NOMO-1 treated with dmso at 0.1 percent for 144 hours (cell line): ENCODE data around the gene CTNNA1.
"Not testable (repeated sequence)": the region's sequence is repeated elsewhere in the genome, so short reads cannot be mapped to it uniquely, and the experiment has no call there.

ENCODE experiments used
- DNase-seq: peaks from one replicate; lab custom pipeline; 2025; ENCODE audit not compliant: unreplicated experiment; lab: John Stamatoyannopoulos, UW

CTNNA1 gene

GRCh38 chr5:138807182-138807581 lies 54.0 kb downstream of the CTNNA1 start:
- no peak for DNase-seq

DNA sequence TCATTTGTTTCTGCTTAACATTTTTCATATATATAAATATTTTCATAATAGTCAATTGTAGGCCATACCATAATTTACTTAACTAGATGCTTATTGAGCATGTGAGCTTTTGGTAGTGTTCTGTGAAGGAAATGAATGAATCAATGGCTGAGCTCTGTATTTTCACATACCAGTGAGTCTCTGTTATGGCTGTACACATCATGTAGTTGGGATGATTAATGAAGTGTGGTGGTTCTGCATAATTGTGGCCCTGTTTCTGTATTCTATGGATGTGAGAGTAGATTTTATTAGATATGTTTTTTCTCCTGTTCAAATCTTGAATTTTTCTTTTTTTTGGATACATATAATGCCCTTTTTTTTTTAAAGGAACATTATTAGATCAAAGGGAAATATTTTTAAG lies 56.2 kb downstream of the CTNNA1 start:
- DNase-seq = no peak

- DNase-seq = not testable (repeated sequence)
Observed at GRCh38 chr5:138810861-138811260, 57.6 kb downstream of the CTNNA1 start.

DNA sequence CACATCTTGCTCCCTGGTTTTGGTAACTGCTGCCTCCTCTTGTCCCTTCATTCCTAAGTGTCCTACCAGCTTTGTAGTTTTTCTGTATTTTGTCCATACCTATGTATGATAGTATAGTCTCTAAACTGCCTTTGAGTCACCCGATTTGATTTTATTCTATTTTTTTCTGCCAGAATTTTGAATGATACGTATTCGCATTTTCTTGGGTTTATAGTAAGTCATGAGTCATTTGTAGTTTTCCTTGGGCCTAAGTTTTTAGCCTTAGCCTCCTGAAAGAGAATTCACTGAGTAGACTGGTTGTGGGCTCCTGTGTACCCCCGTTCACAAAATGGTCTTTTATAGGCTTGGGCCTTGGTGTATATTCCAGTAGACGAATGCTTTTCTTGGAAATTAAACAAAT lies 62.3 kb downstream of the CTNNA1 start:
- DNase-seq = no peak

DNA sequence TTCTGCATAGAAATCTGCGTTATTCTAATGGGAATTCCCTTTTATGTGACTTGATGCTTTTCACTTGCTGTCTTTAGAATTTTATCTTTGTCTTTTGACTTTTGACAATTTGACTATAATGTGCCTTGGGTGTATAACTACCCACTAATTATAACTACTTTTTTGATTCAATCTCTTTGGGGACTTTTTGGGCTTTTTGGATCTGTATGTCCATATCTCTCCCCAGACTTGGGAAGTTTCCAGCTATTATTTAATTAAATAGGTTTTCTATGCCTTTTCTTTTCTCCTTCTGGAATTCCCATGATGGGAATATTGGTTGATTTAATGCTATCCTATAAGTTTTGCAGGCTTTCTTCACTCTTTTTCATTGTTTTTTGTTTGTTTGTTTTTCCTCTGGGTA lies 64.0 kb downstream of the CTNNA1 start:
- no peak for DNase-seq

- DNase-seq = no peak
Observed at GRCh38 chr5:138819081-138819480, 65.9 kb downstream of the CTNNA1 start.

GRCh38 chr5:138820695-138821094 lies 67.5 kb downstream of the CTNNA1 start:
- no peak for DNase-seq

- DNase-seq = no peak
Observed at GRCh38 chr5:138824516-138824915, 71.3 kb downstream of the CTNNA1 start.

DNA sequence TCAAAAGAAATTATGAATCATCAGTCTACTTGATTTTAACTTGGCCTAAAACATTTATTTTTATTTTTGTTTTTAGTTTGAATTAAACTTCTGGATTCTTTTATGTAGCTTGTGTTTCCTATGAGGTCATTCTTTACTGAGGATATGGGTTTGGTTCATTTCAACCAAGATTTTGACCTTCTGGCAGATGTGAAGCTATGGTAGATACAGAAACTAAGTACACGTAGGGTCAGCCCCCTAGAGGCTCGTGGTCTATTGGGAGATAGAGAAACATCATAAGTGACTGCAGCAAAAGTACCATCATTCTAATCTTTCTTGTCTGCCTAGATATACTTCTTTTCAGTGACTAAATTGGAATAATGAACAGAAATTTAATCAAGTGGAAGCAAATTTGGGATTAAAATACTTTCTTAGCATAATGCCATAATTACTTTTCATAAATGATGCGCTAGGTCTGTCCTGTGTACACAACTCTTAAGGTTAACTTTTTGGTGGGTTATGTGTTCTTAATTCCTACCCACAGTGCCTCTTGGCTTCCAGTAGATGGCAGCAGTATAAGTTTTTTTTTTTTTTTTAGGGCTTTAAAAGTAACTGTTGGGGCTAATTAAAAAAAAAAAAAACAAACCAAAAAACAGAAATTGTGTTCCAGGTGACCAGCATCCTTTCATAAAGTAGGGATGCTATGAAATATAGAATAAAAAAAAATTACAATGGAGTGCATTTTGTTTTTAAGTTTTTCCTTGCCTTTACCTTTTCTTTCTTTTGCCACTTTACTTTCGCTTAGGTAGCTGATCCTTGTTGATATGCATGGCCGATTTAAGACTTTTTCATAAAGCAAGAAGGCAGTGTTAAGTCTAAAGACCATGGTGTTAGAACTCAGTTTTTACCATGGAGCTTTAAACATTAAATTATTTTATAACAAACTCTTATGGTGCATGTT lies 72.0 kb downstream of the CTNNA1 start:
- DNase-seq = no peak

- no peak for DNase-seq
Observed at GRCh38 chr5:138828556-138828955, 75.3 kb downstream of the CTNNA1 start.

GRCh38 chr5:138829341-138829740 lies 76.1 kb downstream of the CTNNA1 start:
- no peak for DNase-seq

DNA sequence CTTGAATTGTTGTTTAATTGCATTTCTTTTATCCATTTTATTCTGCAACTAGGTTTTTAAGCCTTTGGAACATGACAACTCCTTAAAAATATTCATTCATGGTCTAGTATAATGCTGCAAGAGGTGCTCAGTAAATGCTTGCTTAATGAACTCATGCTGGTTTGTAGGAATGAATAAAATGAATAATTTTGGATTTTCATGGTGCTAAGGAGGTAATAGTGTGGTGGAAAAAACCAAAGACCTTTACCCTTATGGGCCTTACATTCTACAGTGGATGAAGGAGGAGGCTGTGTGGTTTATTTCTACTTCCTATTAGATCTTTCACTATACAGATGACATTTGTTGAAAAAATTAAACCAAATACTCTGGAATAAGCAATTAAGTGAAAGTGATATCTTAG lies 78.5 kb downstream of the CTNNA1 start:
- DNase-seq = no peak

DNA sequence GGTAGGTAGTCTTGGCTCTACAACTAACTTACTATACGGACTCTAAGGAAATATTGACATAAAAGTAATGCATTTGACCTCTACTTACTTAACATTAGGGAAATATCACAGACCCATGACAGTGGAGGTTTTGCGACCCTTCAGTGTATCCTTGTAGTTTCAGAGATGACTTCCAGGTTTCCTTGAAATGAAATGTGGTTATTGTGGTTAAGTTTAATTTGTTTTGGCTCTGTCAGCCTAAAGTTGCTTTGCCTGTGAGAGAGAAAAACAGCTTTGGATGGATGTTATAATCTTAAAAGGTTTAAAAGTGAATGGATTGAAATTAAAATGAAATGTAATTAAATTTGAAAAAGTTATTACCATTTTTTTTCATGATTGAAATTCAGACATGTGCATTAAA lies 79.0 kb downstream of the CTNNA1 start:
- DNase-seq = no peak

DNA sequence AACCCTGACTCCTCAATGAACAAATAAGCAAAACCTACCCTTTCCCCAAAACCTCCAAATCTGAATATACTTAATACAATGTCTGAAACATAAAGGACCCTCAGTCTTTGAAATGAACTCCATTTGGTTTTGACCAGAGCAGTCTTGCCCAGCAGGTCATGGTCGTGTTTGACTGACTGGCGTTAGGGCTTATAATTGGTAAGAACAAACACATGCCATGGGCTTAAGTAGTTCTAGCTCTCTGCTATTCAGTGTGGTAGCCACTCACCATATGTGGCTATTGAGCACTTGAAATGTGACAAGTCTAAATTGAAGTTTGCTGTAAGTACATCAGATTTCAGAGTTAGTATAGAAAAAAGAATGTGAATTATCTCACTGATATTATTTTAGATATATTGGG lies 79.9 kb downstream of the CTNNA1 start:
- no peak for DNase-seq

DNA sequence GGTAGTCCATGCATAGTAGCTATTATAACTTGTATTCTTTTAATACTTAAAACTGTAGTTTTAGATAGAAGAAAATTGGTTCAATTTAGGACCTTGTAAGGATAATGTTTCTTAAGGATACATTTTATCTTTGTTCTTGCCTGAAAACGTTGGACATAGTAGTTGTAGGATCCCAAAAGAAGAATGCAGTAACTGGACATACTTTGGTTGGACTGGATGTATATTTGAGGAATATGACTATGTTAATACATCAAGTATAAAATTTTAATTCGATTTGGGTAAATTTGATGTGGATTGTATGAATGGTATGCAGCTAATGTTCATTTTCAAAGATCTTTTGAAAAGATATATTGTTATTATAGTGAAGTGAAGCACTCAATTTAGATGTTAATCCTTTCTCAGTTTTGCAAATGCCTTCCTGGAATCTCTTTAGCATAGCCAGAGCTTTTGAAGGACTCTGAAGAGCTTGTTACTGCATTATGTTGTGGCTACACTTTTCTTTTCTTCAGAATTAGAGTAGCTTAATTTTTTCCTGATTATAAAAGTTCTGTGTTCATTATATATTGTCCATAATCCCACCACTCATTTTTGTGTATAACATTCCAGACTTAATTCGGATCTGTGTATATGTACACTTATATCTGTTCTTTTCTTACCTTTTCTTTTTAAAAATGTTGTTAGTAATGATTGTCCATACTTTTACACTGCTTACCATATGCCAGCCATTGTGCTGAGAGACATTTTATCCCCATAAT lies 80.7 kb downstream of the CTNNA1 start:
- no peak for DNase-seq

- DNase-seq = not testable (repeated sequence)
Observed at GRCh38 chr5:138834853-138835252, 81.6 kb downstream of the CTNNA1 start.

DNA sequence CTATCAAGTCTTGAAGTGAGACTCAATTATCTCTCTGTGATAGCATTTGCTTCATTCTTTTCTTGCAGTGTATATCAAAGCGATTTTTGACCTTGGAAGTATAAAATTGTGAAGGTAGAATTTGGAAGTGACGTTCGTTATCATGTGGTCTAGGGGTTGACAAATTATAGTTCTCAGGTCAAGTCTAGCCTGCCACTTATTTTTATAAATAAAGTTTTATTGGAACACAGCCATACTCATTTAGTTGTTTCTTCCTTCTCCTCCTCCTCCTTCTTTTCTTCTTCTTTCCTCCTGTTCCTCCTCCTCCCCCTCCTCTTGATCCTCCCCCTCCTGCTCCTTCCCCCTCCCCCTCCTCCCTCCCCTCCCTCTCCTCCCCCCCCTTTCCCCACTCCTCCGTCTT lies 83.9 kb downstream of the CTNNA1 start:
- DNase-seq = no peak

GRCh38 chr5:138840103-138840502 lies 86.9 kb downstream of the CTNNA1 start:
- DNase-seq = no peak

DNA sequence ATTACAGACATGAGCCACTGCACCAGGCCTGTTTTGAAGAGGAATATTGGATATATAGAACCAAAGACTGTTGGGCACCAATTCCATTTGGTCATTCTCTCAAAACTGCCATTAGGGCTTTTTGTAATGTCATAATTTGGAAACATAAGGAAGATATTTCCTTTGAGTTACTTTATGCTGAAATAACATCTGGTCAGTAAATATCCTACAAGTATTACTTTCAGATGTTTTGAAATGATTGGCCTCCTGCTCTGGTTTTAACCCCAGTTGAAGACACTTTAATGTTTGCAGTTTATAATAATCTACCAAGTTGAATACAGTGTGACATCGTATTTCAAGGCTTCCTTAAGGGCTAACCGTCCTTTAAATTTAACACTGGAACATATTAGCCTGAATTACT lies 88.3 kb downstream of the CTNNA1 start:
- no peak for DNase-seq

GRCh38 chr5:138843316-138844124 lies 90.3 kb downstream of the CTNNA1 start:
- no peak for DNase-seq

DNA sequence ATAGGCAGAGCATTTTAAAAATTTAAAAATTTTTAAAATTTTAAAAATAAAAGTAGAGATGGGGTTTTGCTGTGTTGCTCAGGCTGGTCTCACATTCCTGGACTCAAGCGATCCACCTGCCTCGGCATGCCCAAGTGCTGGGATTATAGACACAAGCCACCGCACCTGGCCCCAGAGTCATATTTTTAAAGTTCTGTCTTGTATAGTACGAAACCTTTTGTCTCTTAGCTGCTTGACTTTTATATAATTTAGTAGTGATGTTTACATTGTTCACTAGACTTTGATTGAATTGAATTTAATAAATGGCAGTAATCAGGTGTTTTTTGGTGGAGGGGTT lies 90.9 kb downstream of the CTNNA1 start:
- DNase-seq = no peak
